T1000 (cell line): ENCODE results near the gene SH3BGR.
"Not testable (repeated sequence)": the region's sequence is repeated elsewhere in the genome, so short reads cannot be mapped to it uniquely, and the experiment has no call there.

ENCODE experiments used
- DNase-seq: peaks from one replicate; lab custom pipeline; 2025; ENCODE audit warnings: mixed read lengths; lab: John Stamatoyannopoulos, UW

The SH3BGR gene

GRCh38 chr21:39451332-39452206 lies at the start of gene SH3BGR:
Gene SH3BGR (plus strand): TSS chr21:39451970. CDS start chr21:39452097, 127 bp downstream.
- DNase-seq: no peak

GRCh38 chr21:39406065-39406464 lies 45.7 kb upstream of the SH3BGR start:
- DNase-seq: no peak

DNA sequence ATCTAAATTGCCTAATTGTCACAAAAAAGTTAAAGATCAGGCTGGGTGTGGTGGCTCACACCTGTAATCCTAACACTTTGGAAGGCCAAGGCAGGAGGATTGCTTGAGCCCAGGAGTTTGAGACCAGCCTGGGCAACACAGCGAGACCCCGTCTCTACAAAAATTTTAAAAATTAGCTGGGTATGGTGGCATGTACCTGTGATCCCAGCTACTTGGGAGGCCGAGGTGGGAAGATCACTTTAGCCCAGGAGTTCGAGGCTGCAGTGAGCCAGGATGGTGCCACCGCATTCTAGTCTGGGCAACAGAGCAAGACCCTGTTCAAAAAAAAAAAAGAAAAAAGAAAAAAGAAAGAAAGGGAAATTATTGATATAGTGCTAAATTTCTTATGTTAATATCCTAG lies 32.6 kb upstream of the SH3BGR start:
- DNase-seq: not testable (repeated sequence)

DNA sequence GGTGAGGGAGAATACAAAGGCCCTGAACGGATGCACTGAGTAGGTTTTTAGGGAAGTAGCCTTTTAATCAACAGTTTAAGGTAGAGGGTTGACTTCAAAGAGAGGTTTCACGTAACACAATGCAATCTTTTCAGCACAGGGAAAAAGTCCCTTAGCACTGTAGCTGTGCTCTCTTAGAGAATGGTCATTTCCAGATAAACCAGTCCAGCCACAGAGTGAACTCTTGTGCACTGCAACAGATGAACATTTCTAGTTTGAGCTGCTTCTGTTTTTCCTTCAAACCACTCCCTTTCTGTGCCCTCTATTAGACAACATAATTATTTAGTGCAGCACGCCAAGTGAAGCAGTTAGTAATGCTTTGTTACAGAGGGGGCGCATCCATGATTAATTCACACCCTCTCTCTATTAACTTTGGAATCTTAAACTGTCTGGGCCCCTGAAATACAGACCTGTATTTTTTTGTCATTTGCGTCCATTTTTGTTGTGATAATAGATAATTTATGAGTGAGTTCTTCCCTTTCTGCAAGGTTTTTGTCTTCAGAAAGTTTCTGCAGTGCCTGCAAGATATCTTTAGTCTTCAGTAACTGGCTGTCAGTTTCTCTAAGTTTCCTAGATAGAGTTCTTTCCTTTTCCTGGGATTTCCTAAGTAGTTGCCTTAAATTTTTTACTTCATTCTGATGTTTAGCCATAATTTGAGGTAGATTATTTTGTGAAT lies 29.1 kb upstream of the SH3BGR start:
- no peak for DNase-seq

- no peak for DNase-seq
These were observed 22.3 kb upstream of the SH3BGR start for GRCh38 chr21:39429445-39429844.

DNA sequence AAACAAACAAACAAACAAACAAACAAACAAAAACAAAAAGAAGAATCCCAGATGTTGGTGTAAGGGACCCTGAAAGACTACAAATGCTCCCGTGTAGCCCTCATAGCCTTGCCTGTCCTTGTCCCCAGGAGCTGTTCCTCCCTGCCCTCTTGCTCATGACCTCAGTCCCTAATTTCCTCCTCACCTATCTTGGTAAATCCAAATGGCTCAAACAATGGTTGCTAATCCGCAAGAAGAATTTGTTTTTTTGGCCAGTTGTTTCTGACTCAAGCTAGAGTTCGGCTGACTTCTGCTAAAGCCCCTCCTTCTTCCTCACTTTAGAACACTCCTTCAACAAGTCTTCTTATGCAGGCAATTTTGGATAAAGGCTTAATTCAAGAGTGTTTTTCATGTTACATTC lies 21.8 kb upstream of the SH3BGR start:
- DNase-seq: no peak

DNA sequence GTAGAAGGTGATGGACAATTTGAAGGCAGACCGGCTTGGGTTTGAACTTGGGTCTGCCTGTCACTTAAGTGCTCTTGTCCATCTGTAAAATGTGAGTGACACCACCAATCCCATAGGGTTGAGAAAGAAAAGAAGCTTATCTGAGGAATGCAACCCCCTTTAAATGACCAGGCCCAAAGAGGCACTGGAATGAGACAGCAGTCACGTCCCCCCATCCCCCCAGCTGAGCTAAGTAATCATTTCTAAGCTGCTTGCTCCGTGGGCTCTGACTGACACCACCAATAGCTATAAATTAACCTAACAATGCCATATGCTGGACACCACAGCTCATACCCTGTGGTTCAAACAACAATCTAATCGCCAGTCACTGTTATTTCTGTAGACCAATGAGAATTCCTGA lies 21.3 kb upstream of the SH3BGR start:
- DNase-seq: no peak

GRCh38 chr21:39430954-39431353 lies 20.8 kb upstream of the SH3BGR start:
- DNase-seq: no peak

- no peak for DNase-seq
These were observed 16.8 kb upstream of the SH3BGR start for GRCh38 chr21:39434950-39435349.

DNA sequence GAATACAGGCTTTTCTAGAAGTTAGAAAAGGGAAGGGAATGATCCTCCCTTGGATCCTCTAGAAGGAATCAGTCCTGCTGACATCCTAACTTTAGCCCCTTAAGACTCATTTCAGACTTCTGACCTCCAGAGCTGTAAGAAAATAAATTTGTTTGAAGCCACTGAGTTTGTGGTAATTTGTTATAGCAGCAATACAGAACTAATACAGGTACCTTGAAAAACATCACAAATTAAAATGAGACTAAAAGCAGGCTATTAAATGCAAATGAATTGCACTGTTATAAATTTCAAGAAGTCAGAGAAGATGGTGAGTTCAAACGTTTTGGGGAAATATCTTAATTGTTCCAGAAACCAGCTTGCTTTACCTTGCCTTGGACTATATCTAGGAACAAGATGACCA lies 12.5 kb upstream of the SH3BGR start:
- DNase-seq: no peak

DNA sequence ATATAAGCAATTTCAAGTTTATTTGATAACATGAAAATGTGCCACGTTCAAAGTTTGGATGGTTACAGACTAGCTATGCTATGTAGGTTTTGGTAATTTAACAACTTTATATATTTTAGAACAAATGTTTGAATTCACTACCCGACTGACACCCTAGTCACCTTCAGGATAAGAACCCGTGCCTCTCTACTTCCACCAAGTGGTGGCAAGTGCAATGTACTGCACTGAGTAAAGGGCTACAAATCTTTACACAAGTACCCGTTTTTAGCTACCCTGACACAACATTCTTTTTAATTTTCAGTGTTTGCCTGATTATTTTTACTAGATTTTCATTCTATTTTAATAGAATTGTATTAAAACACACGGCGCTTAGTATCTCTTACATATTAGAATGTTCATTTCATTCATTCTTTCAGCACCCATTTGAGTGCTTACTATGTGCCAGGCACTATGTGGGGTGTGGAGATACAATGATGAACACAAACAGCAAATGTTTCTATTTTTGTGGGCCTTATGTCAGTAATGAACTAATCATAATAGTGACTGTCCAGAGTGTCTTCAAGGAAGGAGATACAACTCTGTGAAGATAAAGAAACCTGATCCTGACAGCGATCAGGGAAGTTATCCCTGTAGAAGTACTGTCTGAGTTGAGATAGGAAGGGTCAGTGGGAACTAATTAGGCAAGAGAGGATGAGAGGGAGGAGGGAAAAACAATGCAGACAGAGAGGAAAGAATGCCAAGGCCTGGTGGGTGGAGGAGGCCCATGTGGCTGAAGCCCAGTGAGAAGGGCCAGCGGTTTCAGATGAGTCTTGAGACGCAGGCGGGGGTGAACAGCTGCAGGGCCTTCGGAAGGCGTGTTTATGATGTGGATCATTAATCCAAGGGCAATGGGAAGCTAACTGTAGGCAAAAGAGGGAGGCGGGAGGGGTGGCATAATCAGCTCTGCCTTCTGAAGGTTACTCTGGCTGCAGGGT lies 10.0 kb upstream of the SH3BGR start:
- DNase-seq: no peak

- no peak for DNase-seq
These were observed 7.2 kb upstream of the SH3BGR start for GRCh38 chr21:39444421-39445180.

DNA sequence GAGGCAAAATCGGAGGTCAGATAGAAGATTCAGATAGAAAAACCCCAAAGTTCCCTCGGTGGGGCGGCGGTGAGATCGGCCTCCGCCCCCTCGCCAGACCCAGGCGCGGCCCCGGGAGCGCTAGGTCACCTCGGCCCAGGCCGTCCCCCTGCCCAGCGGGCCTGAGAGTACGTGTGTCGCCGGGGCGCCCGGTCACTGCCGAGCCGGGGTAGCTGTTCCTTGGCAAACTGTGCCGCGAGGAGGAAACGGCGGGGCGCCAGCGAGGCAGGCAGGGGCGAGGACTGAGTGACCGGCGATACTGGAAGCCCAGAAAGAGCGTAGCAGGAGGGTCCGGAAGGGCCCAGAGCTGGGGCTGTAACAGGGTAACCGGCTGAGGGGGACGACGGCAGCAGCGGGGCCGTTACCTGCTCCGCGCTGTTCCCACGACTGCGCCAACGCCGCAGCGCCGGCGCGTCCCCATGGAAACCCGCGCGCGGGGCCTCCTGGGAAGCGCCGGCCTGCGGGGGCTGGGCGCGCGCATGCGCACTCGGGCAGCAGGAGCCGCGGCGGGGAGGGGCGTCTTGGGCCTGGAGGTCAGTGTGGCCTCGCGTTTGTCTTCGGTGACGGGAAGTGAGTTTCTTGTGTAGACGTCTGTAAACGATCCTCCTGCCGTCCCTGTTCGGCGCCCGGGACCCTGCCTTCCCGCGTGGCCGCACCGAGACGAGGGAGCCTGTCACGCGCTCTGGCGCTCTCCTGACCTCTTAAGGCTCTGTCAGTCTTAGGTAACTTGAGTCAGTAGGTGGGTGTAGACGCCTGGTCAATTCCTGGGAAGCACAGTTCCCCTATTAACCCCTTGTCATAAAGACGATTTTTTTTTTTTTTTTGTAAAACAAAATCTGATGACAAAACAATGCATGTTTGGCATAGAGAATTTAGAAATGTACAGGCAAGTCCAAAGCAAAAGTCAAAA lies 6.2 kb upstream of the SH3BGR start, which contains the start of gene LCA5L:
LCA5L (minus strand) TSS at position 458 of the 949 bp plus-strand sequence. CDS start 17,285 bp downstream, outside the sequence.
- peak; percentile 82 for DNase-seq

DNA sequence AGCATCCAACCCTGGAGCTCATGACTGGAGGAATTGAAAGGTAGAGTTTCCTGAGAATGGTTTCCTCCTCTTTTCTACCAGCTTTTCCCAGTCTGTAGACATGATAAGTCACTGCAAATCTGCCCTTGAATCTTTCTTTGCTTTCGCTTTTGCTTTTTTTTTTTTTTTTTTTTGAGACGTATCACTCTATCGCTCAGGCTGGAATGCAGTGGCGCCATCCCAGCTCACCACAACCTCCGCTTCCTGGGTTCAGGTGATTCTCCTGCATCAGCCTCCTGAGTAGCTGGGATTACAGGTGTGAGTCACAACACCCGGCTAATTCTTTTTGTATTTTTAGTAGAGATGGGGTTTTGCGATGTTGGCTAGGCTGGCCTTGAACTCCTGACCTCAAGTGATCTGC lies 4.5 kb upstream of the SH3BGR start:
- DNase-seq: no peak

DNA sequence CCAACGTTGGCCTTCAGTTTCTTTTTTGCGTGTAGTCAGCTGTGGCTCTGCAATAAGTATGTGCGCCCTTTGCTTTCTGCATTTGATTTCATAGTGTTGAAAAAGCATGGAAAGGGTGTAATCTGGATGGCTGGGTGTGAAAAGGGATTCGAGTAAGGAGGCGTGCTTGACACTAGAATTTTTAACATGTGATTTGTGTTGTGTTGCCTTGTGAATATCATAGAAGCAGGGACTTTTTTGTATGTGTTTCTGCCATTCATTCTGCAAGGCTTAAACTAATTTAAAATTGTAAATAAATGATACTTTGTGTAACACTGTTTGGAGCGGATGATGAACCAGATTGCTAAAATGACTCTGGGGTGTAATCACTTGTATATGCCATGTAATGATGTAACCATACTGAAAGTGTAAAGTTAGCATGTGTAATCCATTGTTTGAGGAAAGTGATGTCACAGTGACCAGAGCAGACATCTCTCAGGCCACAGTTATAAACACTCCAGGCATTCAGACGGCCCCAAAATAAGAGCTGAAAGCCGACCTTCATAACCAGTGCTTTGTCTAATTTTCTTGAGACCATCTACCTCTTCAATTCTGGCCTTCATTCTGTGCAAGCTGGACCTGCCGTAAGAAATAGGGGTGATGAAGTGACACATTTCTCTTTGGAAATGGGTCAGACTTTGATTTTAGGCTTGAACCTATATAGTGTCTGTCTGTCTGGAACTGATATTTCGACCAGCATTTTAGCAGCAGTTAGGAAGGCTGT lies 618 bp downstream of the SH3BGR start:
- DNase-seq: no peak

DNA sequence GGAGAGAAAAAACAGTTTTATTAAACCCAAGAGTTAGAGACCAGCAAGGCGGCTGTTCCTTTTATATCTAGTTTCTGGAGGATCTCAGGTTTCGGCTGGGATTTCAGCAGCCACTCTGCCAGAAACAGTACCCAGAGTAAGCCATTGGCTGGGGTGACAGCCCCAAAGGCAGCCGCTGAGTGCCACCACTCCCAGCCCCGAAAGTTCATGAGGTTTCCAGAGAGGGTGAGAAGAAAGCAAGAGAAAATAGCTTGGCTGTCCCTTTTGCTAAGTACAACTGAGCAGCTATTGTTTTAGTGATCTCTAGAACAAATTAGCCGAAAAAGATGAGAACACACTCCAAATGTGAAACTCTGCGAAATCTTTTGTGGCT lies 1.2 kb downstream of the SH3BGR start:
- no peak for DNase-seq

GRCh38 chr21:39453571-39454179 lies 1.9 kb downstream of the SH3BGR start:
- no peak for DNase-seq

- DNase-seq: no peak
These were observed 3.3 kb downstream of the SH3BGR start for GRCh38 chr21:39454949-39455668.
